Brain microvascular endothelial cell (primary cell): ENCODE results near the gene SDK2.

Source experiments
- DNase-seq: peaks from one replicate; pipeline ENCODE4 v3.0.0-alpha.2; 2020
- H3K27ac ChIP-seq: fragments of 250-450 bp; sonication (Bioruptor Pico); 2 replicates; pipeline ENCODE4 v1.5.1; 2020; ENCODE audit warnings: mild to moderate bottlenecking, moderate library complexity
- H3K27me3 ChIP-seq: fragments of 250-450 bp; sonication (Bioruptor Pico); replicated peaks from 2 replicates; pipeline ENCODE4 v1.5.1; 2020; ENCODE audit warnings: mild to moderate bottlenecking
- H3K36me3 ChIP-seq: fragments of 250-450 bp; sonication (Bioruptor Pico); replicated peaks from 2 replicates; pipeline ENCODE4 v1.5.1; 2020; ENCODE audit warnings: mild to moderate bottlenecking
- H3K4me3 ChIP-seq: 2 replicates; pipeline ENCODE4 v1.5.1; 2011; ENCODE audit warnings: low read depth, mild to moderate bottlenecking, control low read depth, low read length, moderate library complexity
- in situ Hi-C: cut with HindIII; loops from 2 replicates; pipeline ENCODE4 v1.10.0; 2017; ENCODE audit warnings: low sequenced_read_pairs, low pct_ligation_motif_present
- TF ChIP-seq, protein P1 (sequence below): IDR thresholded peaks from 2 replicates; pipeline ENCODE4 v1.5.1; 2011; ENCODE audit warnings: low read depth, mild to moderate bottlenecking, moderate library complexity, low read length, control low read depth, inconsistent platforms; ENCODE audit errors: missing control alignments

Gene SDK2

GRCh38 chr17:73628642-73629552 lies 15.3 kb downstream of the SDK2 start:
- no peak overlapping the region for H3K27ac ChIP-seq
- no peaks in the 10 kb centered on the region for H3K36me3 ChIP-seq
- no peaks in the 10 kb centered on the region for H3K27me3 ChIP-seq
- no peak overlapping the region for H3K4me3 ChIP-seq
- no peak for DNase-seq
- in situ Hi-C loops = no loop called here
- TF ChIP-seq, protein P1, sequence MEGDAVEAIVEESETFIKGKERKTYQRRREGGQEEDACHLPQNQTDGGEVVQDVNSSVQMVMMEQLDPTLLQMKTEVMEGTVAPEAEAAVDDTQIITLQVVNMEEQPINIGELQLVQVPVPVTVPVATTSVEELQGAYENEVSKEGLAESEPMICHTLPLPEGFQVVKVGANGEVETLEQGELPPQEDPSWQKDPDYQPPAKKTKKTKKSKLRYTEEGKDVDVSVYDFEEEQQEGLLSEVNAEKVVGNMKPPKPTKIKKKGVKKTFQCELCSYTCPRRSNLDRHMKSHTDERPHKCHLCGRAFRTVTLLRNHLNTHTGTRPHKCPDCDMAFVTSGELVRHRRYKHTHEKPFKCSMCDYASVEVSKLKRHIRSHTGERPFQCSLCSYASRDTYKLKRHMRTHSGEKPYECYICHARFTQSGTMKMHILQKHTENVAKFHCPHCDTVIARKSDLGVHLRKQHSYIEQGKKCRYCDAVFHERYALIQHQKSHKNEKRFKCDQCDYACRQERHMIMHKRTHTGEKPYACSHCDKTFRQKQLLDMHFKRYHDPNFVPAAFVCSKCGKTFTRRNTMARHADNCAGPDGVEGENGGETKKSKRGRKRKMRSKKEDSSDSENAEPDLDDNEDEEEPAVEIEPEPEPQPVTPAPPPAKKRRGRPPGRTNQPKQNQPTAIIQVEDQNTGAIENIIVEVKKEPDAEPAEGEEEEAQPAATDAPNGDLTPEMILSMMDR = no peak

GRCh38 chr17:73625991-73626673 lies 18.1 kb downstream of the SDK2 start:
- TF ChIP-seq, protein P1 = no peak
- Histone ChIP-seq H3K27me3 (no peaks in the 10 kb centered on the region), H3K4me3 (no peak overlapping the region), H3K27ac (no peak overlapping the region), H3K36me3 (no peaks in the 10 kb centered on the region)
- no peak for DNase-seq
- in situ Hi-C loops = no loop called here

DNA sequence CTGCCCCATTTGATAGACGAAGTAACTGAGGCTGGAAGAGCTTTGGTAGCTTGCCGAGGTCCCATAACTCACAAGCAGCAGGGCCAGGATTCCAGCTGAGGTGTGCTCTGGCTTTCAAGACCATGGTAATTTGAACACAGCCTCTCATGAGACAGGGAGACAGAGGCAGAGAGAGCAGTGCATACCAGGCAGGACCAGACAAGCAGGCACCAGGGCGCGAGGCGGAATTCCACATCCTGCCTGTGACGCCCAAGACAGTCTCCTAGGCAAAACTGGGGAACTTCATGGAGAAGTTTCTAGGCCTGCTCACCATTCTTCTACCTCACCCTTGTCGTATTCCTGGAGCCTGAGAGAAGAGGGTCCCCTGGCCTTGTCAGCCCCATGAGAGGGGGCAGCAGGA lies 19.2 kb downstream of the SDK2 start:
- TF ChIP-seq, protein P1 = no peak
- Histone ChIP-seq H3K27me3 (no peaks in the 10 kb centered on the region), H3K27ac (no peak overlapping the region), H3K4me3 (no peak overlapping the region), H3K36me3 (no peaks in the 10 kb centered on the region)
- in situ Hi-C loops = no loop called here
- DNase-seq = no peak

DNA sequence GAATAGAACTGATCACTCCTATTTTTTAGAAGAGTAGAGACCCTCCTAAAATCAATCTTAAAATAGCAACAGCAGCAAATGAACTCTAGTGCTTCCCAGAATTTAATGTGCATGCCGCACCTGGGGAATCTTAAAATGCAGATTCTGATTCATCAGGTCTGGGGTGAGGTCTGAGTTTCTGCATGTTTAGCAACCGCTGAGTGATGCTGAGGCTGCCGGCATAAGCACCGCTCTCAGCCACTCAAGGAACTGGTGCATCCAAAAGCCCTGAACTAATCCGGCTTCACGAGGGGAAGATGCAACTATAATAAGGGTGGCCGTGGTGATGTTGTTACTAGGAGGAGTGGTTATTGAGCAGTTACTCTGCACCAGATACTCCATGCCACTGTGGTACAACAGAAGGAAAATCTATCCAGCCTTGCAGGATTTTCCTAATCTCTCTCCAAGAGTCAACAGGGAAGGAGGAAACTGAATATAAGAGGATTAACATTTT lies 19.7 kb downstream of the SDK2 start:
- H3K36me3 ChIP-seq = no peaks in the 10 kb centered on the region
- DNase-seq = no peak
- no peak overlapping the region for H3K27ac ChIP-seq
- H3K27me3 ChIP-seq = no peaks in the 10 kb centered on the region
- no peak overlapping the region for H3K4me3 ChIP-seq
- TF ChIP-seq, protein P1 = no peak
- in situ Hi-C loops = no loop called here

DNA sequence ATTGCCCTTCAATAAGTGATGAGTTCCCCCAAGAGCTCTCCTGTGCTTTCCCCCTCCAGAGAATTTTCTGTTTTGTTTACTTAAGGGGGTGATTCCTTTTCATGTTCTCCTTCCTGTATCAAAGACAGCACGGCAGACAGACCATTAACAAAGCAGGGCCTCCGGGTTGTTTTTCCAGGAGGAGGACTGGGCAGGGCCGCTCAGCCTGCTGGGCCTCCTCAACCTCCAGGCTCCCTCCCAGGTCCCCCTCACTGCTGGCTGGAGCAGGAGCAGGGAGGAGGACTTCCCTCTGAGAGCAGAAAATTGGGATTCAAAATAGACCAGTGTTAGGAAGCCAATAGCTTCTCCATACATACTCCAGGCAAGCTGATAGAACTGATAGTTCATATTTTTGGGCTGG lies 20.4 kb downstream of the SDK2 start:
- TF ChIP-seq, protein P1 = no peak
- DNase-seq = no peak
- in situ Hi-C loops = no loop called here
- Histone ChIP-seq H3K27ac (no peak overlapping the region), H3K4me3 (no peak overlapping the region), H3K27me3 (no peaks in the 10 kb centered on the region), H3K36me3 (no peaks in the 10 kb centered on the region)
